ENCODE measurements around the gene KCNIP1. TPM values are rescaled to one million over a fixed set of nuclear protein-coding genes. Genes with fewer than 3 reads are reported as not detected.

KCNIP1 gene
- total RNA-seq, 1 donor from 2014 or later = not detected

DNA sequence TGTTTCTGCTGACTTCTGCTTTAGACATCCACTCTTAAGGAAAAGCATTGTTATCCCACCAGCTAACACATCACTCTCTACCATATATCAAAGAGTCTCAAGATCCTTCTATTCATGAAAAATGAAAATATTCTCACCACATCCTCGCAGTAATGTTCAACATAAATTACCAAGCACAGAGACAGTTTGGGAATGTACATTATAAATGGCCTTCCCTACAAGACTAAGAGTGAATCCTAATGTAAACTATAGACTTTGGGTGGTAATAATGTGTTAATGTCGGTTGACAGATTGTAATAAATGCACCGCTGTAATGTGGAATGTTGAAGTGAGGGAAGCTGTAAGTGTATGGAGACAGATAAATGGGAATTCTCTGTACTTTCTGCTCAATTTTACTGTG is 27.1 kb upstream of the KCNIP1 start:
- H3K36me3 ChIP-seq = no peaks in the 10 kb centered on the region
- H3K27ac ChIP-seq = no peak overlapping the region
- no peaks in the 10 kb centered on the region for H3K27me3 ChIP-seq
- intact Hi-C loops (cut with DNase I) = no loop called here
- TF ChIP-seq, protein P1, sequence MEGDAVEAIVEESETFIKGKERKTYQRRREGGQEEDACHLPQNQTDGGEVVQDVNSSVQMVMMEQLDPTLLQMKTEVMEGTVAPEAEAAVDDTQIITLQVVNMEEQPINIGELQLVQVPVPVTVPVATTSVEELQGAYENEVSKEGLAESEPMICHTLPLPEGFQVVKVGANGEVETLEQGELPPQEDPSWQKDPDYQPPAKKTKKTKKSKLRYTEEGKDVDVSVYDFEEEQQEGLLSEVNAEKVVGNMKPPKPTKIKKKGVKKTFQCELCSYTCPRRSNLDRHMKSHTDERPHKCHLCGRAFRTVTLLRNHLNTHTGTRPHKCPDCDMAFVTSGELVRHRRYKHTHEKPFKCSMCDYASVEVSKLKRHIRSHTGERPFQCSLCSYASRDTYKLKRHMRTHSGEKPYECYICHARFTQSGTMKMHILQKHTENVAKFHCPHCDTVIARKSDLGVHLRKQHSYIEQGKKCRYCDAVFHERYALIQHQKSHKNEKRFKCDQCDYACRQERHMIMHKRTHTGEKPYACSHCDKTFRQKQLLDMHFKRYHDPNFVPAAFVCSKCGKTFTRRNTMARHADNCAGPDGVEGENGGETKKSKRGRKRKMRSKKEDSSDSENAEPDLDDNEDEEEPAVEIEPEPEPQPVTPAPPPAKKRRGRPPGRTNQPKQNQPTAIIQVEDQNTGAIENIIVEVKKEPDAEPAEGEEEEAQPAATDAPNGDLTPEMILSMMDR (IDR thresholded peaks at IDR 0.05) = no peak
- TF ChIP-seq POLR2A (IDR thresholded peaks at IDR 0.05) (no peak), POLR2AphosphoS5 (IDR thresholded peaks at IDR 0.05; ENCODE audit: insufficient read depth in 1 of 2, low read depth in 1 of 2) (no peak)
- H3K9me3 ChIP-seq = no peaks in the 10 kb centered on the region
- H3K4me1 ChIP-seq = no peaks in the 10 kb centered on the region
- no peak overlapping the region for H3K4me3 ChIP-seq
- DNase-seq (ENCODE audit: extremely low spot score in 2 of 2) = no peak

DNA sequence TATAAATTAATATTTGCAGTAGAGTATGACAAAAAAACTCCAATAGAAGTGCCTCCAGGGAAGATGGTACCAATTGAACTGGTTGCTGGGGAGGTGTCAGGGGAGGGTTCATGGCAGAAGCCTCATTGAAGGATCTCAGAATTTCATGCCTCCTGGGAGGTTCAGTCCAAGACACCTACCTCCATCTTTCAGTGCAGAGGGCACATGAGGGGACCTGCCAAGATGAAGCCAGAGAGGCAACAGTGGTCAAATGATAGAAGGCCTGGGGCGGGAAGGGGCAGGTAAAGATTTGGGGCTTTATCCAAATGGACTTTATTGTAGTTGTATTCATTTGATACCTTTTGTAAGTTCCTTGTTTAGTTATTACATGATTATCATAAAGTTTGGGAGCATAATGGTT is 25.9 kb upstream of the KCNIP1 start:
- Histone ChIP-seq H3K27ac (no peak overlapping the region), H3K36me3 (no peaks in the 10 kb centered on the region), H3K4me1 (no peaks in the 10 kb centered on the region), H3K9me3 (no peaks in the 10 kb centered on the region), H3K4me3 (no peak overlapping the region), H3K27me3 (no peaks in the 10 kb centered on the region)
- intact Hi-C loops (cut with DNase I) = no loop called here
- TF ChIP-seq POLR2A (IDR thresholded peaks at IDR 0.05) (no peak), POLR2AphosphoS5 (IDR thresholded peaks at IDR 0.05; ENCODE audit: insufficient read depth in 1 of 2, low read depth in 1 of 2) (no peak)
- TF ChIP-seq, protein P1 (IDR thresholded peaks at IDR 0.05) = no peak
- no peak for DNase-seq (ENCODE audit: extremely low spot score in 2 of 2)

DNA sequence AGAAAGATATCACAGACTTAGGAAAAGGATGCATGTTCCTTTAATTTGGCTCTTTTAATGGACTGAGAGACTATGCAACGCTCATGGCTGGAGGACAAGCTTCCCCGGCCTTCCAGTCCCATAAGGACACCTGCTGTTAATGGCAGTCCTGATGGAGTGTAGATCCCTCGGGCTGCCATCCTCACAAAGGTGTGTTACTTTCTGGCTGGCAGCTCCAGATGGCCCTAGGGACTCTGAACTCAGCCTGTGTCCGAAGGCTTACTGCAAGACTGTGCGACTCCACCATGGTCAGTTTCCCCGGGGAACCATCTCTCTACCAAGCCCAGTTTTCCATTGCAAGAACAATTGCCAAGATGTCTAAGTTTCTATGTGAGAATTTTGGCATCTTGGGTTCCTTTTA is 25.5 kb upstream of the KCNIP1 start:
- intact Hi-C loops (cut with DNase I) = no loop called here
- H3K4me3 ChIP-seq = no peak overlapping the region

DNA sequence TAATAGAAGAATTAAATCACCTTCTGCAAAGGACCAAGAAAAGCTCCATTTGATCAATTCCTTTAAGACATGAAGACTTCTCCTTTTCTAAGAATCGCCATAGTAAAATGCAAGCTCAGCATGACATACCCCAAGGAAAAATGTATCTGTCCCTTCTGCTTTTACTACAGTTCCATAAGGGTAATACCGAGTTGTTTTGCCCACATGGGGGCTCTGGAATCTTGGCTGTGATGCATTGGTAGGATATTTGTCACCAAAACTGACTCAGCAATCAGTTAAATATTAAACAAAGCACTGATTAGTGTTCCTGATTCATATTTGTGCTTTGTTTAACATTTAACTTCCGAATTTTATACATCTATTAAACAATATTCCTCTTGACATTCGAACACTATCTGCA is 24.3 kb upstream of the KCNIP1 start:
- H3K9me3 ChIP-seq = no peaks in the 10 kb centered on the region
- no peaks in the 10 kb centered on the region for H3K27me3 ChIP-seq
- no peak overlapping the region for H3K4me3 ChIP-seq
- H3K27ac ChIP-seq = no peak overlapping the region
- no peaks in the 10 kb centered on the region for H3K4me1 ChIP-seq
- DNase-seq (ENCODE audit: extremely low spot score in 2 of 2) = no peak
- no peaks in the 10 kb centered on the region for H3K36me3 ChIP-seq
- no peak for TF ChIP-seq POLR2A (IDR thresholded peaks at IDR 0.05)
- TF ChIP-seq, protein P1 (IDR thresholded peaks at IDR 0.05) = no peak
- no peak for TF ChIP-seq POLR2AphosphoS5 (IDR thresholded peaks at IDR 0.05; ENCODE audit: insufficient read depth in 1 of 2, low read depth in 1 of 2)
- intact Hi-C loops (cut with DNase I) = no loop called here

More for the DNA sequence above, 25.5 kb upstream of the KCNIP1 start:
- TF ChIP-seq POLR2AphosphoS5 (IDR thresholded peaks at IDR 0.05; ENCODE audit: insufficient read depth in 1 of 2, low read depth in 1 of 2) (no peak), POLR2A (IDR thresholded peaks at IDR 0.05) (no peak)
- TF ChIP-seq, protein P1 (IDR thresholded peaks at IDR 0.05) = no peak
- H3K4me1 ChIP-seq = no peaks in the 10 kb centered on the region
- DNase-seq (ENCODE audit: extremely low spot score in 2 of 2) = peak in 1 of 2 donors; percentile 61
- no peaks in the 10 kb centered on the region for H3K27me3 ChIP-seq
- H3K36me3 ChIP-seq = no peaks in the 10 kb centered on the region
- H3K9me3 ChIP-seq = no peaks in the 10 kb centered on the region
- H3K27ac ChIP-seq = no peak overlapping the region

DNA sequence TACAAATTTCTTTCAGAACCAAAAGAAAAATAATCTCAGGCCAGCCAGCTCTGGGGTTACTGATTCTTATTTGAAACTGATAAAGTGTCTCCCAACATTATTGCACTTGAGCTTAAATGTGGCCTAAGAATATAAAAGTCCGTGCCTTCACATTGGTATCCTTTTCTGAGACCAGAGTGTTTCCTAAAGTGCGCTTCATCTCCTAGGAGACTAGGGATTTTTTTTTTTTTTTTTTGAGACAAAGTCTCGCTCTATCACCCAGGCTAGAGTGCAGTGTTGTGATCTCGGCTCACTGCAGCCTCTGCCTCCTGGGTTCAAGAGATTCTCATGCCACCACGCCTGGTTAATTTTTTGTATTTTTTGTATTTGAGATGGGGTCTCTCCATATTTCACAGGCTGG is 23.6 kb upstream of the KCNIP1 start:
- no peaks in the 10 kb centered on the region for H3K27me3 ChIP-seq
- no peaks in the 10 kb centered on the region for H3K4me1 ChIP-seq
- TF ChIP-seq POLR2A (IDR thresholded peaks at IDR 0.05) (no peak), POLR2AphosphoS5 (IDR thresholded peaks at IDR 0.05; ENCODE audit: insufficient read depth in 1 of 2, low read depth in 1 of 2) (no peak)
- TF ChIP-seq, protein P1 (IDR thresholded peaks at IDR 0.05) = no peak
- no peaks in the 10 kb centered on the region for H3K9me3 ChIP-seq
- no peak overlapping the region for H3K4me3 ChIP-seq
- DNase-seq (ENCODE audit: extremely low spot score in 2 of 2) = no peak
- no peaks in the 10 kb centered on the region for H3K36me3 ChIP-seq
- H3K27ac ChIP-seq = no peak overlapping the region
- intact Hi-C loops (cut with DNase I) = no loop called here
